ENCODE results near the gene ESR2.

ESR2 gene

DNA sequence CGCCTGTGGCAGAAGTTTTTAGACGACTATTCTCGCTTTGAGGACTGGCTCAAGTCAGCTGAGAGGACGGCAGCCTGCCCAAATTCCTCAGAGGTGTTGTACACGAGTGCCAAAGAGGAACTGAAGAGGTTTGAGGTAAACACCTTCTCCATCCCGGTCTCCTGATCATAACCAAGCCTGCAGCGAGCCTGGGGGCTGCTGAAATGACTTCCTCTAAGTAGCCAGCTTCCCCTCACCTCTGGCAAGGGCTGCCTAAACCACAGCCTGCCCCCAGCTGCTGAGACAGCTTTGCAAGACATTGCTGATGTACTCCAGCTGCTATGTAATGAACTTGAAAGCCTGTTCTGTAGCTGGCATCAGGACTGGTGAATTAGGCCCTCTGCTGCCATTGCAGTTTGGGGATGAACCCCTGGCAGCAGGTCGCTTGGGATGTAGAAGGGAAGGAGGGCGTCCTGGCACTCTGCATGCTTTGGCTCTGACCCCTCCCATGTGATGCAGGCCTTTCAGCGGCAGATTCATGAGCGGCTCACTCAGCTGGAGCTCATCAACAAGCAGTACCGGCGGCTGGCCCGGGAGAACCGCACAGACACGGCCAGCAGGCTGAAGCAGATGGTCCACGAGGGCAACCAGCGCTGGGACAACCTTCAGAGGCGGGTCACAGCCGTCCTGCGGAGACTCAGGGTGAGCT is 84.6 kb downstream of the ESR2 start:
- no peak for DNase-seq
- H3K4me1 ChIP-seq (ENCODE audit: control insufficient read depth, low read depth, low read length) = no peaks in the 10 kb centered on the region
- H3K79me2 ChIP-seq (ENCODE audit: control insufficient read depth, insufficient read depth, low read length) = no peaks in the 10 kb centered on the region
- no peak overlapping the region for H3K18ac ChIP-seq (ENCODE audit: low read length)
- H3K4me3 ChIP-seq (ENCODE audit: low read length) = no peak overlapping the region
- no peak overlapping the region for H3K27ac ChIP-seq (ENCODE audit: low read depth, low read length)
- no peak overlapping the region for H2BK5ac ChIP-seq (ENCODE audit: low read length)
- no peak overlapping the region for H2BK15ac ChIP-seq (replicated peaks; ENCODE audit: low read depth)
- H3K4ac ChIP-seq (ENCODE audit: low read depth, low read length) = no peak overlapping the region
- no peak overlapping the region for H2BK120ac ChIP-seq (ENCODE audit: low read depth, low read length)
- no peak overlapping the region for H4K5ac ChIP-seq (ENCODE audit: low read length)
- H3K9ac ChIP-seq (ENCODE audit: low read length) = no peak overlapping the region
- no peak overlapping the region for H3K23ac ChIP-seq (ENCODE audit: low read length)
- WGBS (ENCODE audit: extremely low coverage, insufficient coverage, low lambda C conversion rate) = no CpG with 5 or more reads among the region's 21 CpGs
- H2AK5ac ChIP-seq (ENCODE audit: low read length) = no peak overlapping the region
- H3K4me2 ChIP-seq (ENCODE audit: low read length) = no peak overlapping the region
- H3K79me1 ChIP-seq (ENCODE audit: low read length) = no peaks in the 10 kb centered on the region
- H3K56ac ChIP-seq (ENCODE audit: low read length) = no peak overlapping the region
- no peak overlapping the region for H4K8ac ChIP-seq (ENCODE audit: low read depth, low read length)
- no peaks in the 10 kb centered on the region for H3K27me3 ChIP-seq (ENCODE audit: insufficient read depth, low read length, poor library complexity)
- peaks cover 2% of the 10 kb centered on the region for H3K36me3 ChIP-seq (ENCODE audit: control insufficient read depth, insufficient read depth, low read length)

DNA sequence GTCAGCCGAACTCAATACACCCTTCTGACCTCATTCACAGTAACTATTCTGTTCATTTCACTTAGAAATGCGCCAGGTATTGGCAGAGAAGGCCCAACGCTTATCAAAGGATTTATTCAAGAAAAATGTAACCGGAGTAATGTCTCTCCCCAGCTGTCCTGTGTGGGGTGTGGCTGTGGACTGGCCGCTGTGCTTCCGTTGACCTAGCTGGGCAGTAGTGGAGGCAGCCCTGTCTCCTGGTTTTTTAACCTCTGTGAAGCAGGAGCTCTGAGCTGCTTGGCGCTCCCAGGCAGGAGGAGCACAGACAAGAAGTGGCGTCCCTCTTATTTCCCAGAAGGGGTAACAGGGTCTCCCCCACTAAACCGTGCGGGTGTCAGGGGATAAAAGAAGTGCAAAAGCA is 85.2 kb downstream of the ESR2 start:
- peaks cover 2% of the 10 kb centered on the region for H3K36me3 ChIP-seq (ENCODE audit: control insufficient read depth, insufficient read depth, low read length)
- no peaks in the 10 kb centered on the region for H3K79me1 ChIP-seq (ENCODE audit: low read length)
- H3K4ac ChIP-seq (ENCODE audit: low read depth, low read length) = no peak overlapping the region
- no peak overlapping the region for H4K5ac ChIP-seq (ENCODE audit: low read length)
- no peak overlapping the region for H3K4me2 ChIP-seq (ENCODE audit: low read length)
- H3K23ac ChIP-seq (ENCODE audit: low read length) = no peak overlapping the region
- H3K79me2 ChIP-seq (ENCODE audit: control insufficient read depth, insufficient read depth, low read length) = no peaks in the 10 kb centered on the region
- no peak overlapping the region for H2BK15ac ChIP-seq (replicated peaks; ENCODE audit: low read depth)
- H3K4me1 ChIP-seq (ENCODE audit: control insufficient read depth, low read depth, low read length) = no peaks in the 10 kb centered on the region
- H2BK5ac ChIP-seq (ENCODE audit: low read length) = no peak overlapping the region
- H3K4me3 ChIP-seq (ENCODE audit: low read length) = no peak overlapping the region
- H2BK120ac ChIP-seq (ENCODE audit: low read depth, low read length) = no peak overlapping the region
- no CpG with 5 or more reads among the region's 10 CpGs for WGBS (ENCODE audit: extremely low coverage, insufficient coverage, low lambda C conversion rate)
- H3K27me3 ChIP-seq (ENCODE audit: insufficient read depth, low read length, poor library complexity) = no peaks in the 10 kb centered on the region
- no peak overlapping the region for H3K27ac ChIP-seq (ENCODE audit: low read depth, low read length)
- no peak overlapping the region for H2AK5ac ChIP-seq (ENCODE audit: low read length)
- no peak overlapping the region for H3K9ac ChIP-seq (ENCODE audit: low read length)
- DNase-seq = no peak
- H4K8ac ChIP-seq (ENCODE audit: low read depth, low read length) = no peak overlapping the region
- H3K18ac ChIP-seq (ENCODE audit: low read length) = no peak overlapping the region
- no peak overlapping the region for H3K56ac ChIP-seq (ENCODE audit: low read length)

DNA sequence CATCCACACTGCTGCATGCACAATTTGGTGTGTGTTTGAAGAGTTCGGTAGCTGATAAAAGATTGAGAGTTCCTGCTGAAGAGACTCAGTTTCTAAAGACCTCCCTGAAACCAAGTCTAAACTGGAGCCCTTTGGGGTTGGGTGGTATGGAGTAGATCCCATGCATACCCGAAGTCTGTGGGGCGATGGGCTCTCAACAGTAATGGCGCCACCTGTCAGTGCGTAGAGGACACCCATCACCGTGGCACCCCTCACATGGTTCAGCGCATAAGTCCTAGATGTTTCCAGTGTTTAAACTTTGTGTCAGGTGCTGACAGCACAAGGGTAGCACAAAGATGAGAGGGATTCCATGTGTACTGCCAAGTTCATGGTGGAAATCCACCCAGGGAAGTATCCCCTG is 85.9 kb downstream of the ESR2 start:
- no peaks in the 10 kb centered on the region for H3K79me1 ChIP-seq (ENCODE audit: low read length)
- no peak overlapping the region for H3K4me2 ChIP-seq (ENCODE audit: low read length)
- H3K23ac ChIP-seq (ENCODE audit: low read length) = no peak overlapping the region
- H4K8ac ChIP-seq (ENCODE audit: low read depth, low read length) = no peak overlapping the region
- no peak overlapping the region for H2BK15ac ChIP-seq (replicated peaks; ENCODE audit: low read depth)
- H3K4me1 ChIP-seq (ENCODE audit: control insufficient read depth, low read depth, low read length) = no peaks in the 10 kb centered on the region
- H4K5ac ChIP-seq (ENCODE audit: low read length) = no peak overlapping the region
- H2BK5ac ChIP-seq (ENCODE audit: low read length) = no peak overlapping the region
- H3K4ac ChIP-seq (ENCODE audit: low read depth, low read length) = no peak overlapping the region
- no peaks in the 10 kb centered on the region for H3K27me3 ChIP-seq (ENCODE audit: insufficient read depth, low read length, poor library complexity)
- H3K36me3 ChIP-seq (ENCODE audit: control insufficient read depth, insufficient read depth, low read length) = peaks cover 2% of the 10 kb centered on the region
- no peak overlapping the region for H3K9ac ChIP-seq (ENCODE audit: low read length)
- H3K18ac ChIP-seq (ENCODE audit: low read length) = no peak overlapping the region
- no peak overlapping the region for H2AK5ac ChIP-seq (ENCODE audit: low read length)
- no peaks in the 10 kb centered on the region for H3K79me2 ChIP-seq (ENCODE audit: control insufficient read depth, insufficient read depth, low read length)
- H3K56ac ChIP-seq (ENCODE audit: low read length) = no peak overlapping the region
- no peak overlapping the region for H3K27ac ChIP-seq (ENCODE audit: low read depth, low read length)
- H2BK120ac ChIP-seq (ENCODE audit: low read depth, low read length) = no peak overlapping the region
- H3K4me3 ChIP-seq (ENCODE audit: low read length) = no peak overlapping the region
- DNase-seq = no peak
- no CpG with 5 or more reads among the region's 7 CpGs for WGBS (ENCODE audit: extremely low coverage, insufficient coverage, low lambda C conversion rate)

DNA sequence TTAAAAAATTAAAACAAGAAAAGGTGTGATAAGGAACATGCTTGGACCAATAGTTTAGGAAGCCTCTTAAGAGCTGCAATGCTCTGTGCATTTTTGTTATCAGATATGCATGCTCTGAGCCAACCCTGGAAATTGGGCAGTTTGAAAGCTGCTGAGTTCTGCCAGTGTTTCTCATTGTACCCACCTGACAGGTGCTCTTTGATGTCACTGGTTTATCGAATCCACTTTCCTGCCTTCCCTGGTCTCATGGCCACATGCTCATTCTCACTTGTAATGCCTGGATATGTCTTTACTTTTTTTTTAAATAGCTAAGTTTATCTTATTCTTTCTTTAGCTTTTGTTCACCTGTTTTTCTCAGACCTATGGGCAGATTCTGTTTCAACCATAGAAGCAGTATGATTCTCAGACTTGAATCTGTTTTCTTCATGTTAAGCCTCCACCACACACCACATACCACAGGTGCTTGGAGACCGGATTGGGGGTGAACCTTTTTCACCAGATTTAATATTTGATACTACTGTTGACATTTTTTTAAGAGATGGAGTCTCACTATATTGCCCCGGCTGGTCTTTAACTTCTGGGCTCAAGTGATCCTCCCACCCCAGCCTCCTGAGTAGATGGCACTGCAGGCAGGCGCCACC is 90.7 kb downstream of the ESR2 start:
- DNase-seq = no peak

DNA sequence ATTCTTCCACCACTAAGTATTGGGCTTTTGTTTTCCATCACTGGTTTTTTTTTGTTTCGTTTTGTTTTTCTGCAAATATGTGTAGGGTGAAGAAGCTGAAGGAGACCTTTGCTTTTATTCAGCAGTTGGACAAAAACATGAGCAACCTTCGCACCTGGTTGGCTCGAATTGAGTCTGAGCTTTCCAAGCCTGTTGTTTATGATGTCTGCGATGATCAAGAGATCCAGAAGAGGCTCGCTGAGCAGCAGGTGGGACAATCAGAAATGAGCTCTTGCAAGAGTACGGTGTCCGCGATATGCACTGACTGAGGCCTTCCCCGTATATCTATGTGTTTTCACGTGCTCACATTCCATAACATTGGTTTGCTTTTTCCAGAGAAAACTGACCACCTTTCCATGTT is 91.5 kb downstream of the ESR2 start:
- Histone ChIP-seq H3K23ac (ENCODE audit: low read length) (no peak overlapping the region), H3K4me2 (ENCODE audit: low read length) (no peak overlapping the region), H2BK15ac (replicated peaks; ENCODE audit: low read depth) (no peak overlapping the region), H3K18ac (ENCODE audit: low read length) (no peak overlapping the region), H3K79me2 (ENCODE audit: control insufficient read depth, insufficient read depth, low read length) (no peaks in the 10 kb centered on the region), H2AK5ac (ENCODE audit: low read length) (no peak overlapping the region), H3K4me1 (ENCODE audit: control insufficient read depth, low read depth, low read length) (no peaks in the 10 kb centered on the region), H3K9ac (ENCODE audit: low read length) (no peak overlapping the region), H3K56ac (ENCODE audit: low read length) (no peak overlapping the region), H4K5ac (ENCODE audit: low read length) (no peak overlapping the region), H3K4me3 (ENCODE audit: low read length) (no peak overlapping the region), H2BK5ac (ENCODE audit: low read length) (no peak overlapping the region), H4K8ac (ENCODE audit: low read depth, low read length) (no peak overlapping the region), H3K4ac (ENCODE audit: low read depth, low read length) (no peak overlapping the region), H3K79me1 (ENCODE audit: low read length) (no peaks in the 10 kb centered on the region), H3K36me3 (ENCODE audit: control insufficient read depth, insufficient read depth, low read length) (no peaks in the 10 kb centered on the region), H2BK120ac (ENCODE audit: low read depth, low read length) (no peak overlapping the region), H3K27me3 (ENCODE audit: insufficient read depth, low read length, poor library complexity) (no peaks in the 10 kb centered on the region), H3K27ac (ENCODE audit: low read depth, low read length) (no peak overlapping the region)
- WGBS (ENCODE audit: extremely low coverage, insufficient coverage, low lambda C conversion rate) = no CpG with 5 or more reads among the region's 10 CpGs
- DNase-seq = no peak

More for the DNA sequence above, 90.7 kb downstream of the ESR2 start:
- Histone ChIP-seq H3K27ac (ENCODE audit: low read depth, low read length) (no peak overlapping the region), H3K4me3 (ENCODE audit: low read length) (no peak overlapping the region), H3K18ac (ENCODE audit: low read length) (no peak overlapping the region), H2AK5ac (ENCODE audit: low read length) (no peak overlapping the region), H3K4ac (ENCODE audit: low read depth, low read length) (no peak overlapping the region), H3K4me2 (ENCODE audit: low read length) (no peak overlapping the region), H2BK5ac (ENCODE audit: low read length) (no peak overlapping the region), H4K5ac (ENCODE audit: low read length) (no peak overlapping the region), H3K79me1 (ENCODE audit: low read length) (no peaks in the 10 kb centered on the region), H3K9ac (ENCODE audit: low read length) (no peak overlapping the region), H3K79me2 (ENCODE audit: control insufficient read depth, insufficient read depth, low read length) (no peaks in the 10 kb centered on the region), H3K27me3 (ENCODE audit: insufficient read depth, low read length, poor library complexity) (no peaks in the 10 kb centered on the region), H3K4me1 (ENCODE audit: control insufficient read depth, low read depth, low read length) (no peaks in the 10 kb centered on the region), H3K56ac (ENCODE audit: low read length) (no peak overlapping the region), H2BK120ac (ENCODE audit: low read depth, low read length) (no peak overlapping the region), H3K23ac (ENCODE audit: low read length) (no peak overlapping the region), H2BK15ac (replicated peaks; ENCODE audit: low read depth) (no peak overlapping the region), H3K36me3 (ENCODE audit: control insufficient read depth, insufficient read depth, low read length) (no peaks in the 10 kb centered on the region), H4K8ac (ENCODE audit: low read depth, low read length) (no peak overlapping the region)
- WGBS (ENCODE audit: extremely low coverage, insufficient coverage, low lambda C conversion rate) = no CpG with 5 or more reads among the region's 4 CpGs

Data from mesendoderm (in vitro differentiated cells).